Hepatocyte (in vitro differentiated cells): ENCODE measurements around the gene SRSF11. TPM values are rescaled to one million over a fixed set of nuclear protein-coding genes. Genes with fewer than 3 reads are reported as not detected.
A peak's percentile ranks its signal among the peaks of the same experiment; 100 is the strongest.

Source experiments
- DNase-seq: peaks from one replicate; pipeline ENCODE4 v3.0.0-alpha.2; 2016; ENCODE audit warnings: low spot score
- H2AFZ ChIP-seq: fragments of 200-600 bp; sonication (generic); 2 replicates; pipeline ENCODE4 v1.6.0; 2016; ENCODE audit warnings: antibody characterized with exemption, mild to moderate bottlenecking
- H3K27ac ChIP-seq: fragments of 200-600 bp; sonication (generic); 2 replicates; pipeline ENCODE4 v1.5.1; 2016; ENCODE audit warnings: mild to moderate bottlenecking
- H3K27me3 ChIP-seq: fragments of 200-600 bp; sonication (generic); 2 replicates; pipeline ENCODE4 v1.6.1; 2016
- H3K36me3 ChIP-seq: fragments of 200-600 bp; sonication (generic); replicated peaks from 2 replicates; pipeline ENCODE4 v1.5.1; 2016; ENCODE audit warnings: low read depth; ENCODE audit not compliant: insufficient read depth
- H3K4me1 ChIP-seq: fragments of 200-600 bp; sonication (generic); 2 replicates; pipeline ENCODE4 v1.5.1; 2016; ENCODE audit warnings: mild to moderate bottlenecking, moderate library complexity; ENCODE audit not compliant: insufficient read depth
- H3K4me2 ChIP-seq: fragments of 200-600 bp; sonication (generic); 2 replicates; pipeline ENCODE4 v1.6.0; 2016
- H3K4me3 ChIP-seq: fragments of 200-600 bp; sonication (generic); 2 replicates; pipeline ENCODE4 v1.5.1; 2016; ENCODE audit warnings: mild to moderate bottlenecking
- H3K79me2 ChIP-seq: fragments of 200-600 bp; sonication (generic); 2 replicates; pipeline ENCODE4 v1.6.0; 2017; ENCODE audit warnings: mild to moderate bottlenecking
- H3K9me2 ChIP-seq: fragments of 200-600 bp; sonication (generic); replicated peaks from 2 replicates; pipeline ENCODE4 v1.6.0; 2017; ENCODE audit warnings: mild to moderate bottlenecking; ENCODE audit not compliant: insufficient read depth
- H3K9me3 ChIP-seq: fragments of 200-600 bp; sonication (generic); 2 replicates; pipeline ENCODE4 v1.5.1; 2016; ENCODE audit warnings: low read depth, mild to moderate bottlenecking
- H4K20me1 ChIP-seq: fragments of 200-600 bp; sonication (generic); 2 replicates; pipeline ENCODE4 v1.6.0; 2016; ENCODE audit warnings: mild to moderate bottlenecking; ENCODE audit not compliant: insufficient read depth, poor library complexity, severe bottlenecking
- CTCF ChIP-seq: fragments of 200-600 bp; sonication (generic); IDR thresholded peaks from 2 replicates; pipeline ENCODE4 v1.5.1; 2016; ENCODE audit warnings: antibody characterized with exemption, mild to moderate bottlenecking; ENCODE audit not compliant: poor library complexity
- EZH2 ChIP-seq: fragments of 200-600 bp; sonication (generic); IDR thresholded peaks from 2 replicates; pipeline ENCODE4 v1.6.1; 2016; ENCODE audit warnings: antibody characterized with exemption, mild to moderate bottlenecking, borderline replicate concordance
- EZH2phosphoT487 ChIP-seq: fragments of 200-600 bp; sonication (generic); IDR thresholded peaks from one replicate; pipeline ENCODE4 v1.6.1; 2018; ENCODE audit warnings: antibody characterized with exemption, mild to moderate bottlenecking, low read depth, moderate library complexity; ENCODE audit not compliant: unreplicated experiment, severe bottlenecking
- WGBS: methylation state at CpG from one replicate; pipeline ENCODE4 v1.1.6; 2016; ENCODE audit warnings: low lambda C conversion rate; ENCODE audit errors: missing lambda C conversion rate; 5-methylcytosine and 5-hydroxymethylcytosine counted together
- polyA plus RNA-seq: library from polyadenylated mRNA; unstranded; fragments of >200 nt; fragmentation: Nextera tagmentation; extraction: Ambion mirVana; gene quantifications from 2 replicates; pipeline ENCODE4 v1.2.1, GENCODE V29; 2016
- total RNA-seq: library from RNA; depleted of rRNA; stranded (reverse); fragments of >200 nt; gene quantifications from 2 replicates; pipeline ENCODE4 v1.2.3, GENCODE V29; 2014

SRSF11 gene
- total and polyA plus RNA-seq, 2 experiments from 2014 or later = 161 to 185 TPM

GRCh38 chr1:70204139-70204538 lies 17.0 kb upstream of the SRSF11 start:
- Histone ChIP-seq H3K36me3 (no peaks in the 10 kb centered on the region), H3K27ac (no peak overlapping the region), H3K79me2 (peaks cover 92% of the 10 kb centered on the region), H3K27me3 (no peaks in the 10 kb centered on the region), H3K4me2 (peak overlapping the region; percentile 87), H3K4me3 (peak overlapping the region; percentile 73), H3K4me1 (peaks cover 9% of the 10 kb centered on the region), H4K20me1 (no peaks in the 10 kb centered on the region), H3K9me3 (no peaks in the 10 kb centered on the region), H2AFZ (no peak overlapping the region), H3K9me2 (no peaks in the 10 kb centered on the region)
- 98% methylated on average over 1 of the region's 1 CpG for WGBS
- no peak for DNase-seq
- TF ChIP-seq CTCF (no peak), EZH2 (no peak), EZH2phosphoT487 (no peak)

GRCh38 chr1:70204600-70204999 lies 16.6 kb upstream of the SRSF11 start:
- Histone ChIP-seq H3K27me3 (no peaks in the 10 kb centered on the region), H3K27ac (peak overlapping the region; percentile 86), H3K4me2 (peak overlapping the region; percentile 87), H3K4me3 (peak overlapping the region; percentile 73), H3K36me3 (no peaks in the 10 kb centered on the region), H3K79me2 (peaks cover 92% of the 10 kb centered on the region), H4K20me1 (no peaks in the 10 kb centered on the region), H3K4me1 (peaks cover 9% of the 10 kb centered on the region), H3K9me2 (no peaks in the 10 kb centered on the region), H2AFZ (peak overlapping the region; percentile 94), H3K9me3 (no peaks in the 10 kb centered on the region)
- TF ChIP-seq EZH2phosphoT487 (no peak), EZH2 (no peak), CTCF (no peak)
- 1% methylated on average over 4 of the region's 4 CpGs for WGBS
- DNase-seq = no peak

- no peaks in the 10 kb centered on the region for H3K9me3 ChIP-seq
- H3K9me2 ChIP-seq = no peaks in the 10 kb centered on the region
- TF ChIP-seq CTCF (no peak), EZH2 (no peak), EZH2phosphoT487 (no peak)
- H3K36me3 ChIP-seq = no peaks in the 10 kb centered on the region
- no peaks in the 10 kb centered on the region for H4K20me1 ChIP-seq
- H3K27me3 ChIP-seq = no peaks in the 10 kb centered on the region
- H2AFZ ChIP-seq = peak overlapping the region; percentile 94
- H3K27ac ChIP-seq = peak overlapping the region; percentile 86
- DNase-seq = no peak
- H3K4me2 ChIP-seq = peak overlapping the region; percentile 87
- H3K4me3 ChIP-seq = peak overlapping the region; percentile 73
- peaks cover 92% of the 10 kb centered on the region for H3K79me2 ChIP-seq
- H3K4me1 ChIP-seq = peaks cover 9% of the 10 kb centered on the region
- WGBS = 1% methylated on average over 11 of the region's 11 CpGs
Observed at GRCh38 chr1:70205071-70205433, 16.1 kb upstream of the SRSF11 start.
